Right kidney (tissue), 1 donor: ENCODE results near the gene FZD7.

Experiments used
- DNase-seq: peaks from one replicate; pipeline ENCODE4 v3.0.0-alpha.2; 2016

FZD7 gene

DNA sequence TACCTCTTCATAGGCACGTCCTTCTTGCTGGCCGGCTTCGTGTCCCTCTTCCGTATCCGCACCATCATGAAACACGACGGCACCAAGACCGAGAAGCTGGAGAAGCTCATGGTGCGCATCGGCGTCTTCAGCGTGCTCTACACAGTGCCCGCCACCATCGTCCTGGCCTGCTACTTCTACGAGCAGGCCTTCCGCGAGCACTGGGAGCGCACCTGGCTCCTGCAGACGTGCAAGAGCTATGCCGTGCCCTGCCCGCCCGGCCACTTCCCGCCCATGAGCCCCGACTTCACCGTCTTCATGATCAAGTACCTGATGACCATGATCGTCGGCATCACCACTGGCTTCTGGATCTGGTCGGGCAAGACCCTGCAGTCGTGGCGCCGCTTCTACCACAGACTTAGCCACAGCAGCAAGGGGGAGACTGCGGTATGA is 2.3 kb downstream of the FZD7 start:
- peak; percentile 71 for DNase-seq

DNA sequence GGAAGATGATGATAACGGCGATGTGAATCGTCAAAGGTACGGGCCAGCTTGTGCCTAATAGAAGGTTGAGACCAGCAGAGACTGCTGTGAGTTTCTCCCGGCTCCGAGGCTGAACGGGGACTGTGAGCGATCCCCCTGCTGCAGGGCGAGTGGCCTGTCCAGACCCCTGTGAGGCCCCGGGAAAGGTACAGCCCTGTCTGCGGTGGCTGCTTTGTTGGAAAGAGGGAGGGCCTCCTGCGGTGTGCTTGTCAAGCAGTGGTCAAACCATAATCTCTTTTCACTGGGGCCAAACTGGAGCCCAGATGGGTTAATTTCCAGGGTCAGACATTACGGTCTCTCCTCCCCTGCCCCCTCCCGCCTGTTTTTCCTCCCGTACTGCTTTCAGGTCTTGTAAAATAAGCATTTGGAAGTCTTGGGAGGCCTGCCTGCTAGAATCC is 3.0 kb downstream of the FZD7 start:
- DNase-seq: peak; percentile 66

DNA sequence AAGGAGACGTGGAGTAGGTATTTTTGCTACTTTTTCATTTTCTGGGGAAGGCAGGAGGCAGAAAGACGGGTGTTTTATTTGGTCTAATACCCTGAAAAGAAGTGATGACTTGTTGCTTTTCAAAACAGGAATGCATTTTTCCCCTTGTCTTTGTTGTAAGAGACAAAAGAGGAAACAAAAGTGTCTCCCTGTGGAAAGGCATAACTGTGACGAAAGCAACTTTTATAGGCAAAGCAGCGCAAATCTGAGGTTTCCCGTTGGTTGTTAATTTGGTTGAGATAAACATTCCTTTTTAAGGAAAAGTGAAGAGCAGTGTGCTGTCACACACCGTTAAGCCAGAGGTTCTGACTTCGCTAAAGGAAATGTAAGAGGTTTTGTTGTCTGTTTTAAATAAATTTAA is 3.4 kb downstream of the FZD7 start:
- DNase-seq: peak; percentile 19

- DNase-seq: peak; percentile 29
These were observed 5.0 kb downstream of the FZD7 start for GRCh38 chr2:202038471-202039277.

GRCh38 chr2:202039278-202040078 is 5.8 kb downstream of the FZD7 start:
- DNase-seq: no peak

- no peak for DNase-seq
These were observed 6.6 kb downstream of the FZD7 start for GRCh38 chr2:202040079-202040844.

GRCh38 chr2:202042444-202042843 is 8.8 kb downstream of the FZD7 start:
- no peak for DNase-seq

GRCh38 chr2:202043475-202043874 is 9.8 kb downstream of the FZD7 start:
- DNase-seq: no peak

DNA sequence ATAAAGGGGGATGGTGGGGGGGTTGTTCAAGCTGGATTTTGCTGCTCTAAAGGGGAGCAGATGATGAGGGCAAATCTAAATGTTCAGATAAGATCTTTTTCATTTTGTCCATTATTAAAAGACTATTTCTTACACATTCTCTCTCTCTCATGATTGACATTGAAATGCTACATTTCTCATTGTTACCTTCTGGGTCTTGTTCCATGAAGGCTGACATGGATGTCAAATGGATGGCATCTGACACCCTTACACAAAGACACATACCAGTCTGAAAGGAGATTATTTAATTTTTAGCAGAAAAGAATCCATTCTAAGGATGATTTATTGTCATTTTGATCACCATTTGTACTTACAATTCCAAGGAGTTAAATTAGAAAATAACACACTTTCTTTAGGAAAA is 11.1 kb downstream of the FZD7 start:
- DNase-seq: no peak

GRCh38 chr2:202046572-202046971 is 12.9 kb downstream of the FZD7 start:
- no peak for DNase-seq

- DNase-seq: no peak
These were observed 15.6 kb downstream of the FZD7 start for GRCh38 chr2:202049092-202049728.

DNA sequence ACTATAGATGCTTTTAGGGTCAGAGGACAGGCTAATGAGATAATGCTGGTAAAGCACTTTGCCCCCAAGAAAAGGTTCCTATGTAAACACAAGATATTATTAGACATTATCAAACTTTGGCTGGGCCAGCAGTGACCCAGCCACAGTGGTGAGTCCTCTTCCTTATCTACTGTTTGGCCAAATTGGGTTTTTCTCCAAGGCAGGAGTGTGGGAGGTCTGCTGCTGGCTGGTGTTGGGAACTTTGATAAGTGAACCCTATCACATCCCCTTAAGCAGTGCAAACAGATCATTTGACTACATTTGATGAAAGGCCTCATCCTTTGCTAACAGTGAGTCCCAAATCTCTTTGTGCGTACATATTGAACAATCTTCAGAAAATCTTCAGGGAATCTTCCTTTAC is 16.2 kb downstream of the FZD7 start:
- DNase-seq: no peak

- no peak for DNase-seq
These were observed 17.0 kb downstream of the FZD7 start for GRCh38 chr2:202050652-202051051.

GRCh38 chr2:202051499-202052161 is 18.0 kb downstream of the FZD7 start:
- DNase-seq: no peak

GRCh38 chr2:202052235-202052634 is 18.6 kb downstream of the FZD7 start:
- DNase-seq: no peak

GRCh38 chr2:202054679-202055078 is 21.0 kb downstream of the FZD7 start:
- DNase-seq: no peak

GRCh38 chr2:202056611-202057010 is 23.0 kb downstream of the FZD7 start:
- no peak for DNase-seq

GRCh38 chr2:202060218-202060617 is 26.6 kb downstream of the FZD7 start:
- no peak for DNase-seq

- DNase-seq: no peak
These were observed 28.0 kb downstream of the FZD7 start for GRCh38 chr2:202061695-202062094.

GRCh38 chr2:202064171-202064880 is 30.7 kb downstream of the FZD7 start:
- no peak for DNase-seq

- no peak for DNase-seq
These were observed 31.2 kb downstream of the FZD7 start for GRCh38 chr2:202064881-202065230.
